H1 (cell line): ENCODE measurements around the gene AHCY. TPM values are rescaled to one million over a fixed set of nuclear protein-coding genes. Genes with fewer than 3 reads are reported as not detected.

Source experiments
- CTCF ChIA-PET: fragments of 300-600 bp; sonication (Branson Sonifier 250); formaldehyde crosslinking; loops from one replicate; lab custom pipeline; 2021; ENCODE audit not compliant: partially characterized antibody; lab: Charles Lee
- POLR2A ChIA-PET: fragments of 300-600 bp; sonication (Branson Sonifier 250); formaldehyde crosslinking; loops from one replicate; lab custom pipeline; 2021; ENCODE audit warnings: inconsistent platforms; ENCODE audit not compliant: partially characterized antibody; lab: Charles Lee
- DNase-seq, 2 experiments: peaks; one replicate each; pipeline versions ENCODE4 v3.0.0 to v3.0.0-alpha.2; 2010 to 2022; ENCODE audit warnings: low spot score in 2 of 2, low read depth in 1 of 2, mixed read lengths in 1 of 2
- FAIRE-seq: peaks from 2 replicates; lab custom pipeline; 2011; peaks lifted over from hg19 to GRCh38; lab: Jason Lieb, UNC
- H2AFZ ChIP-seq: 2 replicates; pipeline ENCODE4 v1.8.1; 2012; ENCODE audit warnings: low read length, inconsistent platforms
- H2AK5ac ChIP-seq: 2 replicates; pipeline ENCODE4 v1.6.1; 2013; ENCODE audit warnings: low read depth, low read length
- H2BK120ac ChIP-seq: replicated peaks from 2 replicates; pipeline ENCODE3; 2013; ENCODE audit warnings: low read depth, low read length, inconsistent platforms
- H2BK12ac ChIP-seq: 2 replicates; pipeline ENCODE4 v1.6.1; 2013; ENCODE audit warnings: low read depth, low read length
- H2BK15ac ChIP-seq: 2 replicates; pipeline ENCODE4 v1.6.1; 2013; ENCODE audit warnings: low read length
- H2BK20ac ChIP-seq: 2 replicates; pipeline ENCODE4 v1.6.1; 2013; ENCODE audit warnings: low read length
- H2BK5ac ChIP-seq: 2 replicates; pipeline ENCODE4 v1.6.1; 2013; ENCODE audit warnings: low read depth, low read length
- H3K14ac ChIP-seq: 2 replicates; pipeline ENCODE4 v1.6.1; 2013; ENCODE audit warnings: inconsistent platforms; ENCODE audit not compliant: insufficient read length
- H3K18ac ChIP-seq: 2 replicates; pipeline ENCODE4 v1.6.1; 2013; ENCODE audit warnings: low read length; ENCODE audit errors: extremely low read depth
- H3K23ac ChIP-seq: 2 replicates; pipeline ENCODE4 v1.6.1; 2013; ENCODE audit warnings: inconsistent platforms; ENCODE audit not compliant: insufficient read length
- H3K23me2 ChIP-seq: 2 replicates; pipeline ENCODE4 v1.6.1; 2013; ENCODE audit warnings: low read depth, low read length
- H3K27ac ChIP-seq: 2 replicates; pipeline ENCODE4 v1.6.1; 2011; ENCODE audit warnings: low read depth, low read length, inconsistent platforms
- H3K27me3 ChIP-seq, 4 experiments: replicated peaks in 1 of 4; 1 replicate in 1 of 4; 2 replicates in 3 of 4; pipeline versions ENCODE4 v1.6.1 to v1.8.1; 2011 to 2013; ENCODE audit warnings: low read length in 3 of 4, mild to moderate bottlenecking in 3 of 4, inconsistent platforms in 2 of 4, mixed read lengths in 2 of 4, moderate library complexity in 1 of 4; ENCODE audit not compliant: control insufficient read depth in 3 of 4, insufficient read depth in 3 of 4; ENCODE audit errors: extremely low read depth in 1 of 4
- H3K36me3 ChIP-seq, 4 experiments: 2 replicates each; pipeline versions ENCODE4 v1.6.1 to v1.8.1; 2011 to 2013; ENCODE audit warnings: mild to moderate bottlenecking in 4 of 4, low read length in 3 of 4, moderate library complexity in 2 of 4, control low read depth in 1 of 4, inconsistent platforms in 1 of 4; ENCODE audit not compliant: insufficient read depth in 4 of 4, control insufficient read depth in 2 of 4
- H3K4ac ChIP-seq: replicated peaks from 2 replicates; pipeline ENCODE3; 2013; ENCODE audit warnings: low read length, low read depth, mixed read lengths, inconsistent platforms; ENCODE audit not compliant: insufficient read length
- H3K4me1 ChIP-seq, 4 experiments: replicated peaks in 1 of 4; 1 replicate in 1 of 4; 2 replicates in 3 of 4; pipeline versions ENCODE4 v1.6.1 to v1.8.1; 2011 to 2013; ENCODE audit warnings: low read length in 3 of 4, inconsistent platforms in 2 of 4, mixed read lengths in 1 of 4; ENCODE audit not compliant: insufficient read depth in 4 of 4, control insufficient read depth in 3 of 4
- H3K4me2 ChIP-seq, 2 experiments: 2 replicates each; pipeline versions ENCODE4 v1.6.1 to v1.8.1; 2011 to 2013; ENCODE audit warnings: low read depth in 2 of 2, low read length in 2 of 2, control low read depth in 1 of 2, inconsistent platforms in 1 of 2, mild to moderate bottlenecking in 1 of 2; ENCODE audit not compliant: insufficient read depth in 1 of 2
- H3K4me3 ChIP-seq, 4 experiments: fragments of 200-600, 300-600 bp in 1 of 4; sonication (generic), shearing (Covaris generic), sonication (Bioruptor Twin) in 1 of 4; 2 replicates each; pipeline versions ENCODE4 v1.5.1 to v1.8.1; 2011 to 2016; ENCODE audit warnings: low read length in 4 of 4, low read depth in 3 of 4, control low read depth in 2 of 4, inconsistent platforms in 2 of 4, mild to moderate bottlenecking in 2 of 4, mixed read lengths in 1 of 4, moderate library complexity in 1 of 4; ENCODE audit not compliant: insufficient read depth in 2 of 4; ENCODE audit errors: extremely low read depth in 1 of 4
- H3K56ac ChIP-seq: replicated peaks from 2 replicates; pipeline ENCODE3; 2013; ENCODE audit warnings: low read depth, mild to moderate bottlenecking, mixed read lengths, low read length, inconsistent platforms; ENCODE audit not compliant: insufficient read length
- H3K79me1 ChIP-seq: 2 replicates; pipeline ENCODE4 v1.6.1; 2013; ENCODE audit warnings: low read depth, low read length, control low read depth
- H3K79me2 ChIP-seq, 2 experiments: 2 replicates each; pipeline versions ENCODE4 v1.6.1 to v1.8.1; 2012 to 2013; ENCODE audit warnings: low read length in 2 of 2, mild to moderate bottlenecking in 2 of 2, inconsistent platforms in 1 of 2; ENCODE audit not compliant: insufficient read depth in 2 of 2, control insufficient read depth in 1 of 2
- H3K9ac ChIP-seq, 4 experiments: replicated peaks in 1 of 4; 1 replicate in 1 of 4; 2 replicates in 3 of 4; pipeline versions ENCODE4 v1.6.1 to v1.8.1; 2011 to 2013; ENCODE audit warnings: low read depth in 3 of 4, low read length in 3 of 4, control low read depth in 2 of 4, mild to moderate bottlenecking in 2 of 4, moderate library complexity in 2 of 4, inconsistent platforms in 1 of 4; ENCODE audit errors: extremely low read depth in 1 of 4
- H3K9me3 ChIP-seq, 2 experiments: 2 replicates each; pipeline versions ENCODE4 v1.6.1 to v1.8.1; 2012 to 2013; ENCODE audit warnings: mild to moderate bottlenecking in 2 of 2, moderate library complexity in 2 of 2, control low read depth in 1 of 2, inconsistent platforms in 1 of 2, low read depth in 1 of 2, low read length in 1 of 2, mixed read lengths in 1 of 2; ENCODE audit not compliant: insufficient read depth in 2 of 2
- H4K20me1 ChIP-seq, 2 experiments: replicated peaks in 1 of 2; 2 replicates each; pipeline versions ENCODE3 to v1.8.1; 2011 to 2013; ENCODE audit warnings: inconsistent platforms in 2 of 2, low read length in 2 of 2, mild to moderate bottlenecking in 1 of 2; ENCODE audit not compliant: insufficient read depth in 2 of 2, control insufficient read depth in 1 of 2
- H4K5ac ChIP-seq: 2 replicates; pipeline ENCODE4 v1.6.1; 2013; ENCODE audit warnings: low read length, low read depth, mixed read lengths, inconsistent platforms; ENCODE audit not compliant: insufficient read length
- H4K8ac ChIP-seq: 2 replicates; pipeline ENCODE4 v1.8.0; 2013; ENCODE audit warnings: mild to moderate bottlenecking, moderate library complexity, low read length, inconsistent platforms; ENCODE audit not compliant: insufficient read depth; ENCODE audit errors: extremely low read depth
- H4K91ac ChIP-seq: replicated peaks from 2 replicates; pipeline ENCODE3; 2013; ENCODE audit warnings: low read length, mixed read lengths, inconsistent platforms; ENCODE audit not compliant: insufficient read length
- CBX8 ChIP-seq: fragments of 300-800, 300-1000 bp; sonication (generic); IDR thresholded peaks from 2 replicates; pipeline ENCODE4 v1.7.1; 2016; ENCODE audit warnings: low read depth, low read length, borderline replicate concordance
- CTBP2 ChIP-seq: IDR thresholded peaks from 2 replicates; pipeline ENCODE4 v1.7.0; 2011; ENCODE audit warnings: borderline replicate concordance, mild to moderate bottlenecking, moderate library complexity, mixed read lengths, low read length; ENCODE audit not compliant: insufficient read depth, insufficient read length
- FOSL1 ChIP-seq: IDR thresholded peaks from 2 replicates; pipeline ENCODE4 v1.6.1; 2011; ENCODE audit warnings: mild to moderate bottlenecking, low read depth, low read length, moderate library complexity; ENCODE audit not compliant: insufficient read depth
- MAFK ChIP-seq: IDR thresholded peaks from 2 replicates; pipeline ENCODE4 v1.6.1; 2012; ENCODE audit warnings: low read depth, mild to moderate bottlenecking, improper control_type of control experiment, low read length
- RXRA ChIP-seq: IDR thresholded peaks from 2 replicates; pipeline ENCODE4 v1.6.1; 2011; ENCODE audit warnings: low read depth, mild to moderate bottlenecking, low read length, moderate library complexity; ENCODE audit not compliant: insufficient read depth
- WGBS, 2 experiments: shearing (Covaris generic) in 1 of 2; methylation state at CpG; one replicate each; pipeline versions ENCODE4 v1.1.6 to v1.1.7; 2013 to 2015; ENCODE audit warnings: low lambda C conversion rate in 2 of 2, mixed read lengths in 2 of 2, inconsistent platforms in 1 of 2, low coverage in 1 of 2, missing lambda C conversion rate in 1 of 2; ENCODE audit not compliant: insufficient replicate concordance in 2 of 2, insufficient coverage in 1 of 2, insufficient read length in 1 of 2; ENCODE audit errors: extremely low coverage in 1 of 2, missing lambda C conversion rate in 1 of 2; 5-methylcytosine and 5-hydroxymethylcytosine counted together
- polyA plus RNA-seq, 7 experiments: library from polyadenylated mRNA; depleted of rRNA in 3 of 7; stranded (reverse) in 5 of 7; unstranded in 2 of 7; fragments of >200 nt in 5 of 7; fragments of 200-250 nt in 2 of 7; gene quantifications; 1 replicate in 5 of 7; 2 replicates in 1 of 7; 4 replicates in 1 of 7; pipeline versions ENCODE4 v1.2.1 to v1.2.3, GENCODE V29; 2011 to 2013; ENCODE audit warnings: missing spikeins in 2 of 7, mixed read lengths in 2 of 7
- total RNA-seq: library from RNA; stranded (reverse); fragmentation: NEBNext Ultra II Directional; extraction: Animal tissue kit (Norgen Biotek cat#: 25700); gene quantifications from 2 replicates; pipeline ENCODE4 v1.2.1, GENCODE V29; 2021

Gene AHCY
- total and polyA plus RNA-seq, 2 of the 8 experiments (the other 6 are each of a cell fraction or from before 2014, with no cell fraction given) = 404 to 638 TPM

DNA sequence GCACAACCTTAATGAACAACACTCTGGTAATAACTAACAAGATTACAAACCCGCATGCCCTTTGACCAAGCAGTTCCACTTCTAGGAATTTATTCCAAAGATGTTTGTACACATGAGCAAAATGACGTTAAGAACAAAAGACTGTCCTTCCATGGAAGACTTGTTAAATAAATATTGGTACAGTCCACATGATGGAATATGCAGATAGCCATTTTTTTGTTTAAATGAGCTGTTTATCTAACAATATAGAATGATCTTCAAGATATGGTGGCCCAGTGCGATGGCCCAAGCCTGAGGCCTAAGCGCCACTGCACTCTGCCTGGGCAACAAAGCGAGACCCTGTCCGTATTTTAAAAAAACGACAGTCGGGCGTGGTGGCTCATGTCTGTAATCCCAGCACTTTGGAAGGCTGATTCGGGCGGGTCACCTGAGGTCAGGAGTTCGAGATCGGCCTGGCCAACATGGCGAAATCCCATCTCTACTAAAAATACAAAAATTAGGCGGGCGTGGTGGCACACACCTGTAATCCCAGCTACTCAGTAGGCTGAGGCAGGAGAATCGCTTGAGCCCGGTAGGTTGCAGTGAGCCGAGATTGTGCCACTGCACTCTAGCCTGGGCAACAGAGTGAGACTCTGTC lies 7.4 kb upstream of the AHCY start:
- no peak overlapping the region for H4K8ac ChIP-seq
- peaks cover 0 to 8% (median 7%) of the 10 kb centered on the region in 4 experiments; a peak in 5 of 7 replicates for H3K27me3 ChIP-seq
- peak overlapping the region; percentile 6 to 79; a peak in 2 of 4 replicates for H3K4me2 ChIP-seq
- peak overlapping the region in 2 of 4 experiments; percentile 1 to 67; a peak in 2 of 8 replicates for H3K4me3 ChIP-seq
- H3K79me1 ChIP-seq = no peaks in the 10 kb centered on the region
- H2BK5ac ChIP-seq = no peak overlapping the region
- no peak overlapping the region for H3K23ac ChIP-seq
- FAIRE-seq (no peak), DNase-seq (no peak)
- no peak overlapping the region for H3K9ac ChIP-seq
- no peak overlapping the region for H2BK12ac ChIP-seq
- no peak overlapping the region for H3K18ac ChIP-seq
- no peak overlapping the region for H4K5ac ChIP-seq
- H4K20me1 ChIP-seq = no peaks in the 10 kb centered on the region
- H2BK15ac ChIP-seq = no peak overlapping the region
- H3K23me2 ChIP-seq = peaks cover 6% of the 10 kb centered on the region; the same call in 1 of the 2 replicates
- no peaks in the 10 kb centered on the region for H3K36me3 ChIP-seq
- ChIA-PET CTCF (interaction anchor here (0.6 to 4.5 kb wide), 19 partner anchors 9 to 1925 kb away, joined by 3 to 32 read pairs (median 9); partner anchors contain the start of gene AHCY), POLR2A (interaction anchor here (0.6 to 2.8 kb wide), 5 partner anchors 11 to 213 kb away, joined by 3 to 13 read pairs (median 3); partner anchors contain the start of genes DYNLRB1 and EIF2S2)
- no peaks in the 10 kb centered on the region for H3K9me3 ChIP-seq
- peaks cover 0 to 3% (median 0%) of the 10 kb centered on the region in 4 experiments; a peak in 2 of 7 replicates for H3K4me1 ChIP-seq
- H3K14ac ChIP-seq = no peak overlapping the region
- H3K56ac ChIP-seq = no peak overlapping the region
- H2BK120ac ChIP-seq = no peak overlapping the region
- H2AK5ac ChIP-seq = no peak overlapping the region
- no peak overlapping the region for H3K27ac ChIP-seq
- WGBS, 2 experiments = 89% methylated on average over 19 of the region's 19 CpGs; no CpG with 5 or more reads in 1 of the 2 experiments
- H2BK20ac ChIP-seq = no peak overlapping the region
- H2AFZ ChIP-seq = no peak overlapping the region
- H4K91ac ChIP-seq = no peak overlapping the region
- no peak overlapping the region for H3K4ac ChIP-seq
- H3K79me2 ChIP-seq = no peaks in the 10 kb centered on the region
- TF ChIP-seq CTBP2 (no peak), MAFK (no peak), FOSL1 (no peak), RXRA (no peak), CBX8 (no peak)
